A172 (cell line): ENCODE measurements around the gene CCDC87. TPM values are rescaled to one million over a fixed set of nuclear protein-coding genes. Genes with fewer than 3 reads are reported as not detected.

Experiments used
- total RNA-seq: library from RNA; depleted of rRNA; stranded (reverse); fragments of >200 nt; shearing (Covaris generic); gene quantifications from 2 replicates; pipeline ENCODE4 v1.2.3, GENCODE V29; 2014; rRNA removed

Gene CCDC87
- total RNA-seq, 1 experiment from 2014 or later: 1.2 TPM

Other genes with a start within 250 kb of the CCDC87 start
- gene BRMS1, start 248.0 kb downstream of the CCDC87 start, total RNA-seq: 95.8 and 104 TPM in 2 replicates
- gene B4GAT1, start 245.4 kb downstream of the CCDC87 start, total RNA-seq: 47.0 and 54.1 TPM in 2 replicates
- not detected in 2 replicates for gene SLC29A2, start 221.3 kb downstream of the CCDC87 start, total RNA-seq
- not detected in 2 replicates for gene NPAS4, start 172.0 kb downstream of the CCDC87 start, total RNA-seq
- 80.0 and 127 TPM in 2 replicates for gene MRPL11, start 154.2 kb downstream of the CCDC87 start, total RNA-seq
- gene PELI3, start 126.2 kb downstream of the CCDC87 start, total RNA-seq: 13.3 and 16.1 TPM in 2 replicates
- 76.7 and 79.7 TPM in 2 replicates for gene DPP3, start 112.6 kb downstream of the CCDC87 start, total RNA-seq
- 14.7 and 22.0 TPM in 2 replicates for gene BBS1, start 82.4 kb downstream of the CCDC87 start, total RNA-seq
- gene ZDHHC24, start 47.0 kb downstream of the CCDC87 start, total RNA-seq: 17.4 and 21.5 TPM in 2 replicates
- 11.2 TPM in 1 of 2 replicates, not detected in the other for gene ACTN3, start 46.2 kb downstream of the CCDC87 start, total RNA-seq
- gene CTSF, start 24.5 kb downstream of the CCDC87 start, total RNA-seq: 1.6 and 7.8 TPM in 2 replicates
- gene CCS, start 122 bp upstream of the CCDC87 start, total RNA-seq: 12.4 and 16.6 TPM in 2 replicates
- gene RBM14, start 23.6 kb upstream of the CCDC87 start, total RNA-seq: 42.8 and 43.4 TPM in 2 replicates
- gene RBM4, start 45.6 kb upstream of the CCDC87 start, total RNA-seq: 92.5 and 94.1 TPM in 2 replicates
- 24.9 and 27.7 TPM in 2 replicates for gene RBM4B, start 84.8 kb upstream of the CCDC87 start, total RNA-seq
- 31.6 and 33.4 TPM in 2 replicates for gene SPTBN2, start 136.2 kb upstream of the CCDC87 start, total RNA-seq